GM21576 (cell line): ENCODE measurements around the gene ANKRD20A1.
"Not testable (repeated sequence)": the region's sequence is repeated elsewhere in the genome, so short reads cannot be mapped to it uniquely, and the experiment has no call there.

Experiments used
- ATAC-seq: cut with Tn5 transposase; IDR thresholded peaks from one replicate; pipeline ENCODE4 v1.9.1; 2021; ENCODE audit warnings: mild to moderate bottlenecking, moderate library complexity; ENCODE audit not compliant: unreplicated experiment

The ANKRD20A1 gene

DNA sequence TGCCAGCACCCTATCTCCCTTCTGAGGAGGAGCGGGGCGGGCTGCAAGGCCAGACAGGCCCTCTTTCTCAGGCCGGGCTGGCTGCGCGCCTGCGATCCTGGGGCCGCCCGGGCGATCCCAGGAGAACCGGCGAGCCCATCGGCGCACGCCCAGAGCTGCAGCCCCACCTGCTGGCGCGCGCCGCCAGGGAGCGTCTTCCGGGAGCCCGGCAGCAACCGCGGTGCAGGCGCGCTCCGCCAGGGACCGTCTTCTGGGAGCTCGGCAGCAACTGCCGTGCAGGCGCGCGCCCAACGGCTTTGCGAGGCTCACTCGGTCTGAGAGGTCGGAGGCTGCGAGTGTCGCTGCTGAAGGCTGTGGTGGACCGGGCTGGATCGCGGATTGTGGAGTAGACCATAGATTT, at the start of gene ANKRD20A1:
Gene ANKRD20A1, plus strand, starts transcription at position 61 of the 400 bp plus-strand sequence. CDS start 496 bp downstream, outside the sequence.
- ATAC-seq: not testable (repeated sequence)

DNA sequence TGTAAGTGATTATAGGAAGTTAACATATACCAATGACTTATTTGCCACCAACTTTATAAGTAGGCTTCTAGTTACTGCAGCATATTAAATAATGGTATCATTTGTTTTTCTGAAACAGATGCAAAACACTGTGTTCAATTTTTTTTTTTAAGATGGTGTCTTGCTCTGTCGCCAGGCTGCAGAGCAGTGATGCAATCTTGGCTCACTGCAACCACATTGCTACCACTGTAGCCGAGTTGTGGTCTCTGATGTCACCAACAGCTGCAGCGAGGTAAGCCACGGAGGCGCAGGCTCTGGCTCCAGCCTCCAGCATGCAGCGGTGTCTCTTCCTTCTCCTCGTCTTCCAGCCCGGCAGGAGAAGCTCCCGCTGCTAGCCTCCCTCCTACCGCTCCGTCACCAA, 26.6 kb upstream of the ANKRD20A1 start:
- not testable (repeated sequence) for ATAC-seq
